OCI-LY1 (cell line): ENCODE results near the gene ZBTB38.

Experiments
- EZH2 ChIP-seq: fragments of 200-600 bp; sonication (generic), shearing (Covaris generic); IDR thresholded peaks from 2 replicates; pipeline ENCODE4 v1.8.0; 2017; ENCODE audit warnings: borderline replicate concordance, mixed run types, mild to moderate bottlenecking, antibody characterized with exemption, low read length, moderate library complexity, mixed read lengths
- TF ChIP-seq, protein P1 (sequence below): fragments of 200-600 bp; sonication (generic), shearing (Covaris generic); IDR thresholded peaks from 2 replicates; pipeline ENCODE4 v1.5.1; 2017; ENCODE audit warnings: mild to moderate bottlenecking, antibody characterized with exemption, low read length, moderate library complexity, mixed read lengths

DNA sequence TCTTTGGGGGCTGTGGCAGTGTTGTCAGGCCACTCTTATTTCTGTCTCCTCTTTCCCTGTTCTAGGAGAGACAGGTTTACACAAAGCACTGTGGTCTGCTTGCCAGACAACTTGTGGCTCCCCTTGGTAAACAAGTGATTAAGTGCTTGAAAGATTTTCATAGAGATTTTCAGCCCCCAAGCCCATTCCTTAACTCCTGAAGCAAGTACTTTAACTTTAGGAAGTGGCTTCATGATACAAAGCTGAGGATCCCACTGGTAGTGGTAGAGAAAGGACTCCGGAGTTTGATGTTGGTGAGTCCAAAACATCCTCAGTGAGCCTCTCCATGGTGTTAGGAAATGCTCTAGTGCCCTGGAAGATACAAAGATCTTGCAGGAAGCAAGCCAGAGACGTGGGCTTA, 12.0 kb downstream of the ZBTB38 start:
- TF ChIP-seq, protein P1, sequence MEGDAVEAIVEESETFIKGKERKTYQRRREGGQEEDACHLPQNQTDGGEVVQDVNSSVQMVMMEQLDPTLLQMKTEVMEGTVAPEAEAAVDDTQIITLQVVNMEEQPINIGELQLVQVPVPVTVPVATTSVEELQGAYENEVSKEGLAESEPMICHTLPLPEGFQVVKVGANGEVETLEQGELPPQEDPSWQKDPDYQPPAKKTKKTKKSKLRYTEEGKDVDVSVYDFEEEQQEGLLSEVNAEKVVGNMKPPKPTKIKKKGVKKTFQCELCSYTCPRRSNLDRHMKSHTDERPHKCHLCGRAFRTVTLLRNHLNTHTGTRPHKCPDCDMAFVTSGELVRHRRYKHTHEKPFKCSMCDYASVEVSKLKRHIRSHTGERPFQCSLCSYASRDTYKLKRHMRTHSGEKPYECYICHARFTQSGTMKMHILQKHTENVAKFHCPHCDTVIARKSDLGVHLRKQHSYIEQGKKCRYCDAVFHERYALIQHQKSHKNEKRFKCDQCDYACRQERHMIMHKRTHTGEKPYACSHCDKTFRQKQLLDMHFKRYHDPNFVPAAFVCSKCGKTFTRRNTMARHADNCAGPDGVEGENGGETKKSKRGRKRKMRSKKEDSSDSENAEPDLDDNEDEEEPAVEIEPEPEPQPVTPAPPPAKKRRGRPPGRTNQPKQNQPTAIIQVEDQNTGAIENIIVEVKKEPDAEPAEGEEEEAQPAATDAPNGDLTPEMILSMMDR, result no peak
- no peak for TF ChIP-seq EZH2
